WERI-Rb-1 (cell line): ENCODE measurements around the gene IER3.

ENCODE experiments used
- DNase-seq: peaks from one replicate; pipeline ENCODE4 v3.0.0-alpha.2; 2020
- H3K27ac ChIP-seq: fragments of 250-450 bp; sonication (Bioruptor Pico); 2 replicates; pipeline ENCODE4 v1.5.1; 2020; ENCODE audit warnings: mild to moderate bottlenecking, moderate library complexity
- H3K27me3 ChIP-seq: fragments of 250-450 bp; sonication (Bioruptor Pico); 2 replicates; pipeline ENCODE4 v1.5.1; 2021; ENCODE audit warnings: mild to moderate bottlenecking, low read depth, moderate library complexity; ENCODE audit not compliant: insufficient read depth, severe bottlenecking
- H3K36me3 ChIP-seq: fragments of 250-450 bp; sonication (Bioruptor Pico); 2 replicates; pipeline ENCODE4 v1.5.1; 2020; ENCODE audit warnings: mild to moderate bottlenecking, moderate library complexity
- H3K4me3 ChIP-seq: 2 replicates; pipeline ENCODE4 v1.5.1; 2011; ENCODE audit warnings: low read depth, mild to moderate bottlenecking, control low read depth, low read length
- H3K9me3 ChIP-seq: fragments of 250-450 bp; sonication (Bioruptor Pico); 2 replicates; pipeline ENCODE4 v1.5.1; 2021; ENCODE audit warnings: mild to moderate bottlenecking, moderate library complexity; ENCODE audit not compliant: severe bottlenecking
- TF ChIP-seq, protein P1 (sequence below): IDR thresholded peaks from 2 replicates; pipeline ENCODE4 v1.5.1; 2011; ENCODE audit warnings: low read depth, mild to moderate bottlenecking, control low read depth, inconsistent platforms, low read length

The IER3 gene

GRCh38 chr6:30709101-30709868 lies 35.1 kb downstream of the IER3 start:
- Histone ChIP-seq H3K27me3 (no peaks in the 10 kb centered on the region), H3K9me3 (no peaks in the 10 kb centered on the region), H3K27ac (no peak overlapping the region), H3K4me3 (no peak overlapping the region), H3K36me3 (peaks cover 7% of the 10 kb centered on the region)
- TF ChIP-seq, protein P1, sequence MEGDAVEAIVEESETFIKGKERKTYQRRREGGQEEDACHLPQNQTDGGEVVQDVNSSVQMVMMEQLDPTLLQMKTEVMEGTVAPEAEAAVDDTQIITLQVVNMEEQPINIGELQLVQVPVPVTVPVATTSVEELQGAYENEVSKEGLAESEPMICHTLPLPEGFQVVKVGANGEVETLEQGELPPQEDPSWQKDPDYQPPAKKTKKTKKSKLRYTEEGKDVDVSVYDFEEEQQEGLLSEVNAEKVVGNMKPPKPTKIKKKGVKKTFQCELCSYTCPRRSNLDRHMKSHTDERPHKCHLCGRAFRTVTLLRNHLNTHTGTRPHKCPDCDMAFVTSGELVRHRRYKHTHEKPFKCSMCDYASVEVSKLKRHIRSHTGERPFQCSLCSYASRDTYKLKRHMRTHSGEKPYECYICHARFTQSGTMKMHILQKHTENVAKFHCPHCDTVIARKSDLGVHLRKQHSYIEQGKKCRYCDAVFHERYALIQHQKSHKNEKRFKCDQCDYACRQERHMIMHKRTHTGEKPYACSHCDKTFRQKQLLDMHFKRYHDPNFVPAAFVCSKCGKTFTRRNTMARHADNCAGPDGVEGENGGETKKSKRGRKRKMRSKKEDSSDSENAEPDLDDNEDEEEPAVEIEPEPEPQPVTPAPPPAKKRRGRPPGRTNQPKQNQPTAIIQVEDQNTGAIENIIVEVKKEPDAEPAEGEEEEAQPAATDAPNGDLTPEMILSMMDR = no peak
- DNase-seq = no peak

DNA sequence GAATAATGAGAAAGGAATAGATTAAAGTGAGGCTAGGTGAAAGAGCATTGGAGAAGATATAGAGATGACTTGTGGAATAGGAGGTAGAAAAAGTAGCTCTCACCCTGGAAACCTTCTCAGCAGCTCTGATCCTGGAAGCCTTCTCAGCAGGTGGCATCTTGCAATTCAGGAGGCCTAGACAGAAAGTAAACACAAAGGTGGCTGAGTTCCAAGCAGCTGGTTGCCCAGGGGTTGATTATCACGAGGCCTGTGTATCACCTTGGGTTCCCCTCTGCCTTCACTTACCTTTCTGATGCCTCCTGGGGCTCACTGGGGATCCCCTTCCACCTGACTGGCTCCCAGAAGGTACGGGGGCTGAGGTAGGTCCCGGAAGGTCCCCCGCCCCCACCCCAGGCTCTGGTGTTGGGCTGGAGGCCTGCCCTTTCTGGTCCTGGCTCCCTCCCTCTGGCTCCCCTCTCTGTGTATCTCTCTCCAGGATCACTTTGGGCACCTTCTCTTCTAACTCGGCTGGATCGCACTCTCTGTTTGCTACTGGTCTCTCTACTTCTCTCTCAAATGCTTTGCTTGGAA lies 37.0 kb downstream of the IER3 start:
- DNase-seq = no peak
- Histone ChIP-seq H3K4me3 (no peak overlapping the region), H3K27me3 (no peaks in the 10 kb centered on the region), H3K9me3 (no peaks in the 10 kb centered on the region), H3K36me3 (peaks cover 7% of the 10 kb centered on the region), H3K27ac (no peak overlapping the region)
- TF ChIP-seq, protein P1 = no peak

DNA sequence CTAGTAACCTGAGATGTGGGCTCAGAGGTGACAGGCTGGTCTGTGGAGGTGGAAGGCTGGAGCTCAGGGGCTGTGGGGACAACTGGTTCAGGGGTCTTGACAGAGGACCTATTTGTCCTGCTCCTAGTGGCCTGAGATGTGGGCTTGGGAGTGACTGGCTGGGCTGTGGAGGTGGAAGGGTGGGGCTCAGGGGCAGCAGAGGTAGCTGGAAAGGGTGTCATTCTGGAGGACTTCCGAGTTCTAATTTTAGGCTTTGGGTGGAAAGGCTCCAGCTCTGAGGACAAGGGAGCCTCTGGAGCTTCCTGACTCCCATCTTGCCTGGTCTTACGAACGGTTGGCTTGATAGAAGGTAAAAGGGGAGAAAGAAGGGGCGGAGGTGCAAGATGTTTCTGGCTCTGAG lies 38.7 kb downstream of the IER3 start:
- TF ChIP-seq, protein P1 = no peak
- H3K9me3 ChIP-seq = no peaks in the 10 kb centered on the region
- H3K4me3 ChIP-seq = no peak overlapping the region
- no peaks in the 10 kb centered on the region for H3K27me3 ChIP-seq
- H3K27ac ChIP-seq = no peak overlapping the region
- H3K36me3 ChIP-seq = peaks cover 4% of the 10 kb centered on the region
- DNase-seq = no peak

GRCh38 chr6:30703821-30704220 lies 40.5 kb downstream of the IER3 start:
- TF ChIP-seq, protein P1 = no peak
- H3K4me3 ChIP-seq = no peak overlapping the region
- DNase-seq = no peak
- H3K27ac ChIP-seq = no peak overlapping the region
- no peaks in the 10 kb centered on the region; the same call in none of the 2 replicates for H3K36me3 ChIP-seq
- no peaks in the 10 kb centered on the region for H3K27me3 ChIP-seq
- H3K9me3 ChIP-seq = no peaks in the 10 kb centered on the region

DNA sequence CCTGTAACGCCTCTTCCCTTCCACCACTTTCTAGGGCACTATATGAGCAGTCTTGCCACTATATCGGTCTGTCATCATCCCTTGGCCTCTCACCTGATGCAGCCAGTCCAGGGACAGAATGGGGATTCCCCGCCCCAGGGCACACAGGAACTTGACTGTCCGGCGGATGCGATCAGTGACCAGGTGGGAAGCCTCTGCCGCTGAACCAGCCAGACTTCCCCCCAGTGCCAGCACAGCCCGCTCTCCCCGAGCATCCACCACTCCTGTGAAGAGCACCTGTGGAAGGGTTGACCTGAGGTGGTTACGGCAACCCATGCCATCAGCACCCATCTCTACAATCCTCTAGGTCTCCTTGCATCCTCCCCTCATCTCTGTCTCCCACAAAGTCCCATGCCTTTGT lies 41.3 kb downstream of the IER3 start:
- Histone ChIP-seq H3K4me3 (no peak overlapping the region), H3K27ac (no peak overlapping the region), H3K9me3 (no peaks in the 10 kb centered on the region), H3K36me3 (no peaks in the 10 kb centered on the region; the same call in none of the 2 replicates), H3K27me3 (no peaks in the 10 kb centered on the region)
- TF ChIP-seq, protein P1 = no peak
- DNase-seq = no peak
